Natural killer cell (primary cell): ENCODE measurements around the gene UPK3A. TPM values are rescaled to one million over a fixed set of nuclear protein-coding genes. Genes with fewer than 3 reads are reported as not detected.

Source experiments
- ATAC-seq, 3 donors: fragments of 150-1000 bp in 2 of 3; fragments of 200-7000 bp in 1 of 3; cut with Tn5 transposase; 1 replicate in 1 of 3; 2 replicates in 2 of 3; pipeline ENCODE4 v1.10.0; 2021; ENCODE audit warnings: mild to moderate bottlenecking in 2 of 3, moderate library complexity in 2 of 3
- DNase-seq, 2 donors: peaks; one replicate each; pipeline versions ENCODE4 v3.0.0 to v3.0.0-alpha.2; 2013 to 2021; ENCODE audit warnings: mixed read lengths in 1 of 2
- H3K27ac ChIP-seq: one replicate; pipeline ENCODE4 v1.5.1; 2013; ENCODE audit warnings: mild to moderate bottlenecking, low read length
- H3K27me3 ChIP-seq: one replicate; pipeline ENCODE4 v1.6.1; 2013; ENCODE audit warnings: low read length; ENCODE audit not compliant: control insufficient read depth, insufficient read depth
- H3K36me3 ChIP-seq: one replicate; pipeline ENCODE4 v1.6.1; 2013; ENCODE audit warnings: low read length; ENCODE audit not compliant: control insufficient read depth, insufficient read depth
- H3K4me1 ChIP-seq: one replicate; pipeline ENCODE4 v1.6.1; 2013; ENCODE audit warnings: low read length; ENCODE audit not compliant: control insufficient read depth, insufficient read depth
- H3K4me3 ChIP-seq: one replicate; pipeline ENCODE4 v1.5.1; 2013; ENCODE audit warnings: low read length
- H3K9me3 ChIP-seq: one replicate; pipeline ENCODE4 v1.6.1; 2013; ENCODE audit warnings: low read length; ENCODE audit not compliant: control insufficient read depth, insufficient read depth
- H3K27ac Mint-ChIP-seq, 2 donors: one replicate each; pipeline ENCODE4 v1.8.0; 2022; ENCODE audit warnings: mild to moderate bottlenecking in 2 of 2, mixed read lengths in 2 of 2, moderate library complexity in 1 of 2
- H3K27me3 Mint-ChIP-seq, 2 donors: one replicate each; pipeline ENCODE4 v1.8.0; 2022; ENCODE audit warnings: low read depth in 2 of 2, mixed read lengths in 2 of 2
- H3K36me3 Mint-ChIP-seq: one replicate; pipeline ENCODE4 v1.8.0; 2022; ENCODE audit warnings: mixed read lengths
- H3K4me1 Mint-ChIP-seq, 2 donors: one replicate each; pipeline ENCODE4 v1.8.0; 2022; ENCODE audit warnings: mixed read lengths in 2 of 2
- H3K4me3 Mint-ChIP-seq: one replicate; pipeline ENCODE4 v1.8.0; 2022; ENCODE audit warnings: mild to moderate bottlenecking, moderate library complexity, mixed read lengths
- H3K9me3 Mint-ChIP-seq, 2 donors: one replicate each; pipeline ENCODE4 v1.8.0; 2022; ENCODE audit warnings: mixed read lengths in 2 of 2
- CTCF ChIP-seq: fragments of 200-600 bp; IDR thresholded peaks from one replicate; pipeline ENCODE4 v1.8.0; 2022; ENCODE audit warnings: antibody characterized with exemption
- WGBS: methylation state at CpG from one replicate; pipeline ENCODE4 v1.1.7; 2013; ENCODE audit warnings: missing lambda C conversion rate; ENCODE audit not compliant: insufficient coverage; 5-methylcytosine and 5-hydroxymethylcytosine counted together
- intact Hi-C: fragments of 100-400 bp; cut with micrococcal nuclease; formaldehyde crosslinking; loops from one replicate; pipeline ENCODE4 v1.14.2; 2022
- total RNA-seq, 4 donors: library from RNA; stranded (reverse); fragments of 120-200 nt in 1 of 4; gene quantifications; one replicate each; pipeline versions ENCODE4 v1.2.3 to v1.2.4, GENCODE V29; 2013 to 2022

UPK3A gene
- total RNA-seq, 3 donors from 2014 or later (not counting 1 experiment from before 2014, with no cell fraction given) = 0.49 TPM; not detected in 2

GRCh38 chr22:45302751-45303150, 18.0 kb downstream of the UPK3A start:
- Histone ChIP-seq H3K27ac (no peak overlapping the region), H3K27me3 (no peaks in the 10 kb centered on the region), H3K4me1 (peaks cover 3% of the 10 kb centered on the region), H3K9me3 (no peaks in the 10 kb centered on the region), H3K36me3 (no peaks in the 10 kb centered on the region), H3K4me3 (no peak overlapping the region)
- Mint-ChIP-seq H3K4me1 (no peaks in the 10 kb centered on the region), H3K4me3 (no peak overlapping the region), H3K9me3 (no peaks in the 10 kb centered on the region), H3K27me3 (peaks cover 5 to 7% of the 10 kb centered on the region in 2 donors), H3K36me3 (no peaks in the 10 kb centered on the region), H3K27ac (no peak overlapping the region)
- WGBS = 76% methylated on average over 6 of the region's 8 CpGs
- ATAC-seq = no peak
- intact Hi-C loops = no loop called here
- TF ChIP-seq CTCF = no peak
- no peak for DNase-seq

GRCh38 chr22:45303181-45303580, 18.4 kb downstream of the UPK3A start:
- no peak for DNase-seq
- Histone ChIP-seq H3K27me3 (no peaks in the 10 kb centered on the region), H3K36me3 (no peaks in the 10 kb centered on the region), H3K27ac (no peak overlapping the region), H3K4me1 (peaks cover 3% of the 10 kb centered on the region), H3K9me3 (no peaks in the 10 kb centered on the region), H3K4me3 (no peak overlapping the region)
- H3K9me3 Mint-ChIP-seq = no peaks in the 10 kb centered on the region
- no peak overlapping the region for H3K27ac Mint-ChIP-seq
- H3K4me1 Mint-ChIP-seq = no peaks in the 10 kb centered on the region
- intact Hi-C loops = no loop called here
- no peaks in the 10 kb centered on the region for H3K36me3 Mint-ChIP-seq
- no peak for ATAC-seq
- WGBS = 82% methylated on average over 7 of the region's 7 CpGs
- no peak for TF ChIP-seq CTCF
- H3K27me3 Mint-ChIP-seq = peaks cover 5 to 7% of the 10 kb centered on the region in 2 donors
- H3K4me3 Mint-ChIP-seq = no peak overlapping the region

- intact Hi-C loops = no loop called here
- Mint-ChIP-seq H3K27ac (no peak overlapping the region), H3K9me3 (no peaks in the 10 kb centered on the region), H3K4me1 (peaks cover 10 to 12% of the 10 kb centered on the region in 2 donors), H3K4me3 (no peak overlapping the region), H3K27me3 (peaks cover 0 to 2% of the 10 kb centered on the region in 2 donors), H3K36me3 (no peaks in the 10 kb centered on the region)
- Histone ChIP-seq H3K36me3 (no peaks in the 10 kb centered on the region), H3K4me1 (peaks cover 14% of the 10 kb centered on the region), H3K27me3 (no peaks in the 10 kb centered on the region), H3K9me3 (no peaks in the 10 kb centered on the region), H3K27ac (no peak overlapping the region), H3K4me3 (no peak overlapping the region)
- 92% methylated on average over 6 of the region's 6 CpGs for WGBS
- no peak for DNase-seq
- ATAC-seq = no peak
- TF ChIP-seq CTCF = no peak
Observed at GRCh38 chr22:45304971-45305370, 20.2 kb downstream of the UPK3A start.

- no peak for ATAC-seq
- H3K4me1 ChIP-seq = peaks cover 19% of the 10 kb centered on the region
- Mint-ChIP-seq H3K4me3 (no peak overlapping the region), H3K36me3 (no peaks in the 10 kb centered on the region), H3K27ac (no peak overlapping the region), H3K27me3 (peaks cover 0 to 2% of the 10 kb centered on the region in 2 donors), H3K4me1 (peaks cover 12 to 14% of the 10 kb centered on the region in 2 donors), H3K9me3 (no peaks in the 10 kb centered on the region)
- no peaks in the 10 kb centered on the region for H3K36me3 ChIP-seq
- no peaks in the 10 kb centered on the region for H3K9me3 ChIP-seq
- no peak for DNase-seq
- no peak overlapping the region for H3K4me3 ChIP-seq
- WGBS = 95% methylated on average over 4 of the region's 6 CpGs
- intact Hi-C loops = no loop called here
- no peaks in the 10 kb centered on the region for H3K27me3 ChIP-seq
- TF ChIP-seq CTCF = no peak
- no peak overlapping the region for H3K27ac ChIP-seq
Observed at GRCh38 chr22:45305456-45306075, 20.8 kb downstream of the UPK3A start.
